Epithelial cell of proximal tubule (primary cell): ENCODE measurements around the gene DACT2. TPM values are rescaled to one million over a fixed set of nuclear protein-coding genes. Genes with fewer than 3 reads are reported as not detected.
"Not testable (repeated sequence)": the region's sequence is repeated elsewhere in the genome, so short reads cannot be mapped to it uniquely, and the experiment has no call there.

Experiments
- DNase-seq: peaks from one replicate; pipeline ENCODE4 v3.0.0-alpha.2; 2011; ENCODE audit warnings: low read depth
- H3K4me3 ChIP-seq: 2 replicates; pipeline ENCODE4 v1.5.1; 2011; ENCODE audit warnings: low read depth, mild to moderate bottlenecking, low read length
- total RNA-seq: library from RNA; depleted of rRNA; stranded (reverse); fragments of >200 nt; gene quantifications from 2 replicates; pipeline ENCODE4 v1.2.3, GENCODE V29; 2015
- TF ChIP-seq, protein P1 (sequence below): conservative IDR thresholded peaks from 2 replicates; pipeline ENCODE4 v1.5.1; 2012; ENCODE audit warnings: low read depth, mild to moderate bottlenecking, low read length

DACT2 gene
- total RNA-seq, 1 donor from 2014 or later: 0.23 TPM

DNA sequence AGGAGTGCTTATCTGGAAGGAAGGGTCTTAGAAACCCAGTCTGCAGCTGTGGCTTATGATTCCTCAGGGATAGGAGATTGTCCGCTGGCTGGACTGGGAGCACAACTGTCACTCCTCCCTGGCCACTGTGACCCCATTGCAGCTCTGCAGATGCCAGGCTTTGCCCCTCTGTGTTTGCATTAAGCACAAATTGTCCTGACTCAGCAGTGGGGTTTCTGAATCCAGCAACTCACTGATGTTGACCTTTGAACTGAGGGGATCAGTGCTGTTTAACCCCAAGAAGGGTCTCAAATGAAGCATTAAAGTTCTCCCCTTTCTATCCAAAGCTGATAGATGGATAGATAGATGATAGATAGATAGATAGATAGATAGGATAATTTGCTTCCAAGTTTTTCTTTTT lies 29.5 kb downstream of the DACT2 start:
- DNase-seq: no peak
- TF ChIP-seq, protein P1, sequence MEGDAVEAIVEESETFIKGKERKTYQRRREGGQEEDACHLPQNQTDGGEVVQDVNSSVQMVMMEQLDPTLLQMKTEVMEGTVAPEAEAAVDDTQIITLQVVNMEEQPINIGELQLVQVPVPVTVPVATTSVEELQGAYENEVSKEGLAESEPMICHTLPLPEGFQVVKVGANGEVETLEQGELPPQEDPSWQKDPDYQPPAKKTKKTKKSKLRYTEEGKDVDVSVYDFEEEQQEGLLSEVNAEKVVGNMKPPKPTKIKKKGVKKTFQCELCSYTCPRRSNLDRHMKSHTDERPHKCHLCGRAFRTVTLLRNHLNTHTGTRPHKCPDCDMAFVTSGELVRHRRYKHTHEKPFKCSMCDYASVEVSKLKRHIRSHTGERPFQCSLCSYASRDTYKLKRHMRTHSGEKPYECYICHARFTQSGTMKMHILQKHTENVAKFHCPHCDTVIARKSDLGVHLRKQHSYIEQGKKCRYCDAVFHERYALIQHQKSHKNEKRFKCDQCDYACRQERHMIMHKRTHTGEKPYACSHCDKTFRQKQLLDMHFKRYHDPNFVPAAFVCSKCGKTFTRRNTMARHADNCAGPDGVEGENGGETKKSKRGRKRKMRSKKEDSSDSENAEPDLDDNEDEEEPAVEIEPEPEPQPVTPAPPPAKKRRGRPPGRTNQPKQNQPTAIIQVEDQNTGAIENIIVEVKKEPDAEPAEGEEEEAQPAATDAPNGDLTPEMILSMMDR: no peak
- H3K4me3 ChIP-seq: no peak overlapping the region

DNA sequence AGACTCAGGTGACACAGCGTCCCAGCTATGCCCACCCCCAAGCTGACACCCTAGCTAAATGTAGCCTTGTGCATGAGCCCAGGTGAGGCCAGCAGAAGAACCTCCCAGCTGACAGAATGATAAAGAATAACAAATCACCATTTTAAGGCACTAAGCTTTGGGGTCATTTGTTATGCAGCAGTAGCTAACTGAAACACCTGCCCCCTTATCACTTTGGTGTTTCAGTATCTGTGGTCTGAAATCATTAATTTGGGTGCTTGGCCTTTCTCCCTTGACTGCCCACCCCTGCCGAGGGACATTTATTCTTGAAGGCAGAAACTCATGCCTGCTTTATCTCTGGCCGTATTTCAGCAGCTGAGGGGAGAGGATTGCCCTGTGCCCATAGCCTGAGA lies 30.0 kb downstream of the DACT2 start:
- no peak for DNase-seq
- TF ChIP-seq, protein P1: no peak
- no peak overlapping the region for H3K4me3 ChIP-seq

DNA sequence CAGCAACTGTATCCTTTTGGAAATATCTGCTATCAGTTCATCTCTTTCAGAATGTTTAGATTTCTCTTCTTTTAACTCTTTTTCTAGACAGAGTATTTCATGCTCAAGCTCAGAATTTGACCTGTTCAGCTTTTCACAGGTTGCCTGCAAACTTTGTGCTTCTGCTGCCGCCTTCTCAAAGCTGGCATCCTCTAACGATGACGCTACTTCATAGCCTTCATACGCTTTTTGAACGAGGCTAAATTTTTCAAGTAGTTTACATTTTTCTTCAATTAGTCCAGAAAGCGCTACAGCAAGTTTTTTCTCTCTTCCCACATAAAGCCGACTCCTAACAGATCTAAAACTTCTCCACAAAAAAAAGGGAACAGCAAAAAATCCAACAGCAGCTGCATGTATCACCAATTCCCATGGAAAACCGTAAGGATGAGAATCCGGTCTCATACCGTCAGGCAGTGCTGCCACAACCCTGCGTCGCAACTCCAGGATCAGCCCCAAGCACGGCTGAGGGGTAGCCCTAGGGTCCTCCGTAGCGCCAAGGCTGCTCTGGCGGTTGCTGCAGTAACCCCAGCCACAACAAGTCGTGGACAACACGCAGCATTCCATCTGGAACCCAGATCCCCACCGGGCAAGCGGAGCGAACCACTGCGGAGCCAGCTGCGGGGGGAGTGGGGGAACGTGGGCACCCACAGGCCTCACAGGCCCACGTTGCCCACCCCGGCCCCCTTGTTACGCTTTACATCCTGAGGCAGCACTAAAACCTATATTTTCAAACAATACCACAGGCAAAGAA lies 30.6 kb downstream of the DACT2 start:
- no peak overlapping the region for H3K4me3 ChIP-seq
- TF ChIP-seq, protein P1: no peak
- no peak for DNase-seq

DNA sequence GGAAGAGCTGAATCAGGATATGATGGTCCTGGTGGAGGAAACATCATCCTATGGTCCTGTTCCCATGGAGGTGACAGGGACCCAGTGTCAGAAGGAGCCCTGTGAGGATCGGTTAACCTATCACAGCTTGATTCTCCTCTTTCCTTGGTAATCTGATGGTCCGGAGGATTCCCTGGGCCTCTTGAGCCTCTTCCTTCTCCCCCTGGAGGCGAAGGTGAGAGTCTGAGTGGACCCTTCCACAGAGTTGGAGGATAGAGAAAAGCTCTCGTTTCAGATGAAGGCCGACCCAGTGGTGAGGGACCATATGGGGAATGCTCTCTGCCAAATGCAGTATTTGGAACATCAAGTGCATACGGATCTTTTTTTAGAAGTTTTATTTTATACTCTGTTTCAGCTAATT lies 32.1 kb downstream of the DACT2 start:
- not testable (repeated sequence) for DNase-seq, H3K4me3 ChIP-seq

DNA sequence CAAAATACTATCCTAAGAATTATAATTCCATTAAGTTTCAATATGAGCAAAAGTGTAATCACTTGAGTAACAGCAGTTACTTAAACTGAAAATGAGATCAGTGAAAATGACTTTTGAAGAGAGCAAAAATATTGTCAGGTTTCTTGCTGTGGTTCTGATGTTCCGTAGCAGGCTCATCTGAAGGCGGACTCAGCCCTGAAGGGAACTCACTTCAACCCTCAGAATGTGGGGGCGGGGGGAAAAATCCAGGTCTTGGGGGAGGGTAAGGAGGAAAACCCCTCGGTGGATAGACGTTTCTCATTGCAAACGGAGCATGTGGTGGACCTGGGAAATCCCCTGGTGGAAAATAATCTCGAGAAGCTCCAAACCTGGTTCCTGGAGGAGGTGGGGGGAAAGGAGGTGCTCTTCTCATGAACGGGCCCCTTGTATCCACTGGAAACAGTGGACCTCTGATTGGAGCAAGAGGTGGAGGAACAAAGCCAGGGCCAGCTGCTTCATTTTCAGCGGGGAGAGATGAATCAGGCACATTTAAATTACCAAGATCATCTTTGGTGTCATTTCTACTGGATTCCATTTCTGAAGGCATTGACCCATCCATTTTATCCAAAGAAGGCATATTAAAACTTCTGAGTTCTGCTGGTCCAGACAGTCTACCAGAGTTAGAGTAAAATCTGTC lies 32.7 kb downstream of the DACT2 start:
- not testable (repeated sequence) for H3K4me3 ChIP-seq, DNase-seq

DNA sequence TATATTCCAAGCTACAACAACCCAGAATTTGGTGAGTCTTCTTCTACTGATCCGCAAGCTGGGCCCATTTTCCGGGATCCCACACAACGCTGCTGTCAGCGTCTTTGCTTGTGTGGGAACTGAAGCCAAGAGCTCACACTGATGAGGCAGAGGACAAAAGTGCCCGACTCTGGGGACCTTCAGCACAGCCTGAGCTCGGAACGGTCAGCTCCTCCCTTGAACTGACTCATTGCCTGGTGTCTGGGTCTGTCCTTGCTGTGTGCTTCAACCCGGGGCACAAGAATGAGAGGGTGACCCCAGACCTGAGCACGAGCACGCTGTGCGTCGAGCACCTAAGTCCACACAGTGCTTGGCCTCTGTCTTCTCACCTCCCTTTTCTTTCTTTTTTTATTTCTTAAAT lies 33.5 kb downstream of the DACT2 start:
- TF ChIP-seq, protein P1: no peak
- H3K4me3 ChIP-seq: no peak overlapping the region
- DNase-seq: no peak

DNA sequence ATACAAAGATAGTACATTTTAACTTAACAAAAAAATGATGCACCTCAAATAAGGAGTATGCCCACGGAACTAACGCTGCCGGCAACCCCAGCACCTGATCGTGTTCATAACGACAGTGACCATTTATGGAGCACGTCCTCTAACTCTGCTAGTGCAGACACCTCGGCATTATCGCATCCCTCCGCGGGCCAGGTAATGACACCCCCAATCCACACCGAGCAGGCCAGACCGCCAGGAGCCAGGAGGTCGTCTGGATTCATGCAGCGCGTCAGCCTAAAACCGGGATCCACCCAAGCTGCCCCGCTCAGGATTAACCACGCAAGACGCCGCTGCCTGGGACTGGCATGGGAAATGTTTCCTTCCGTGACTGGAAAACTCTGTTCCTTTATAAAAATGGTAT lies 34.1 kb downstream of the DACT2 start:
- DNase-seq: no peak
- no peak overlapping the region for H3K4me3 ChIP-seq
- TF ChIP-seq, protein P1: no peak

DNA sequence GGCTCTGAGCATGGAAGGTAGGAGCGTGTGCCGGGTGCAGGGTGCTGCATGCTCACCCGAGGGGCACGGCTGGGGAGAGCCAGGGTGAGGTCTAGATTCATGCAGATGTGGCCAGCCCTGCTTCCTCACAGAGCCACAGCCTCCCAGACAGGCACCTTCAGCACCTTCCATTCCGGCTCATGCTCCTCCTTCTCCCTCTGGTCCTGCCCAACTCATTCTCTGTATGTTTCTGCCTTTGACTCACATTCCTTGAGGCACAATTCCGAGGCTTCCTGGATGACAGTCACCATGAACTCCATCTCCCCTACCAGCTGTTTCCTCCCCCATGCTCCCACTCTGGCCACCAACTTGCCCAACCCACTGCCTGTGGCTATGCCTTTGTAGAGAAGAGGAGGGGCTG lies 35.4 kb downstream of the DACT2 start:
- no peak for DNase-seq
- H3K4me3 ChIP-seq: no peak overlapping the region
- TF ChIP-seq, protein P1: no peak
